Measurements from ENCODE around the gene CD79B. TPM values are rescaled to one million over a fixed set of nuclear protein-coding genes. Genes with fewer than 3 reads are reported as not detected.

The CD79B gene
- total and polyA plus RNA-seq, 7 donors: 0.66 to 112 (median 1.4) TPM; not detected in 1

- WGBS, 2 donors: 69 to 82% methylated on average over 10 of the region's 10 CpGs
Measured at GRCh38 chr17:63974594-63975192, 42.6 kb upstream of the CD79B start.

GRCh38 chr17:63973930-63974593 lies 41.9 kb upstream of the CD79B start:
- Histone ChIP-seq H3K4me3 (no peak overlapping the region), H3K4me1 (no peaks in the 10 kb centered on the region), H3K9me3 (no peaks in the 10 kb centered on the region), H3K27ac (no peak overlapping the region), H3K36me3 (no peaks in the 10 kb centered on the region), H3K27me3 (peaks cover 0 to 12% (median 0%) of the 10 kb centered on the region in 3 donors)
- WGBS, 2 donors: 18 to 64% methylated on average over 12 of the region's 12 CpGs
- intact Hi-C loops (cut with DNase I): no loop called here
- DNase-seq: no peak
- TF ChIP-seq EP300 (IDR thresholded peaks at IDR 0.05): no peak
- no peak for TF ChIP-seq POLR2AphosphoS5 (IDR thresholded peaks at IDR 0.05)
- TF ChIP-seq CTCF (IDR thresholded peaks at IDR 0.05): no peak
- TF ChIP-seq POLR2A (IDR thresholded peaks at IDR 0.05): no peak

More at GRCh38 chr17:63974594-63975192, 42.6 kb upstream of the CD79B start:
- Histone ChIP-seq H3K4me1 (no peaks in the 10 kb centered on the region), H3K4me3 (no peak overlapping the region), H3K9me3 (no peaks in the 10 kb centered on the region), H3K36me3 (no peaks in the 10 kb centered on the region), H3K27me3 (peaks cover 0 to 12% (median 0%) of the 10 kb centered on the region in 3 donors), H3K27ac (no peak overlapping the region)
- intact Hi-C loops (cut with DNase I): no loop called here
- TF ChIP-seq POLR2A (IDR thresholded peaks at IDR 0.05): no peak
- no peak for TF ChIP-seq CTCF (IDR thresholded peaks at IDR 0.05)
- TF ChIP-seq EP300 (IDR thresholded peaks at IDR 0.05): no peak
- no peak for TF ChIP-seq POLR2AphosphoS5 (IDR thresholded peaks at IDR 0.05)
- no peak for DNase-seq

- peaks cover 0 to 12% (median 0%) of the 10 kb centered on the region in 3 donors for H3K27me3 ChIP-seq
- no peaks in the 10 kb centered on the region for H3K9me3 ChIP-seq
- no peak overlapping the region for H3K4me3 ChIP-seq
- WGBS, 2 donors: 87 to 94% methylated on average over 6 of the region's 6 CpGs
- no peaks in the 10 kb centered on the region for H3K36me3 ChIP-seq
- H3K4me1 ChIP-seq: no peaks in the 10 kb centered on the region
- intact Hi-C loops (cut with DNase I): no loop called here
- TF ChIP-seq CTCF (IDR thresholded peaks at IDR 0.05) (no peak), POLR2A (IDR thresholded peaks at IDR 0.05) (no peak), POLR2AphosphoS5 (IDR thresholded peaks at IDR 0.05) (no peak), EP300 (IDR thresholded peaks at IDR 0.05) (no peak)
- no peak for DNase-seq
- H3K27ac ChIP-seq: no peak overlapping the region
Measured at GRCh38 chr17:63973247-63973646, 41.1 kb upstream of the CD79B start.

- no peaks in the 10 kb centered on the region for H3K36me3 ChIP-seq
- no peak for DNase-seq
- no peak for TF ChIP-seq EP300 (IDR thresholded peaks at IDR 0.05)
- TF ChIP-seq POLR2AphosphoS5 (IDR thresholded peaks at IDR 0.05): no peak
- no peak for TF ChIP-seq POLR2A (IDR thresholded peaks at IDR 0.05)
- TF ChIP-seq CTCF (IDR thresholded peaks at IDR 0.05): no peak
- no peak within 1 kb of the TSS for H3K27ac ChIP-seq
- H3K9me3 ChIP-seq: no peaks in the 10 kb centered on the region
- WGBS, 2 donors: 93 to 95% methylated on average over 14 of the region's 14 CpGs
- intact Hi-C loops (cut with DNase I): no loop called here
- no peaks in the 10 kb centered on the region for H3K4me1 ChIP-seq
- H3K27me3 ChIP-seq: peaks cover 0 to 12% (median 0%) of the 10 kb centered on the region in 3 donors
- H3K4me3 ChIP-seq: no peak within 1 kb of the TSS
Measured at GRCh38 chr17:63972796-63973195, 40.7 kb upstream of the CD79B start, which contains the start of gene SCN4A. TSS of gene SCN4A (minus strand) at chr17:63972918. CDS start at chr17:63972841, 77 bp downstream.

Data from sigmoid colon (tissue), 7 donors.